WTC11 (cell line): ENCODE data around the gene SHISAL2A. TPM values are rescaled to one million over a fixed set of nuclear protein-coding genes. Genes with fewer than 3 reads are reported as not detected.

Source experiments
- ATAC-seq: fragments of 200-7000 bp; cut with Tn5 transposase; 2 replicates; pipeline ENCODE4 v1.10.0; 2021; ENCODE audit warnings: mild to moderate bottlenecking, moderate library complexity
- CTCF ChIA-PET: fragments of 300-600 bp; sonication (Branson Sonifier 250); formaldehyde crosslinking; loops from one replicate; lab custom pipeline; 2021; ENCODE audit warnings: antibody characterized with exemption; lab: Charles Lee
- POLR2A ChIA-PET: fragments of 350-600 bp; sonication (Branson Sonifier 250); formaldehyde crosslinking; loops from one replicate; lab custom pipeline; 2021; ENCODE audit warnings: antibody characterized with exemption; lab: Charles Lee
- DNase-seq: peaks from one replicate; pipeline ENCODE4 v3.0.0; 2021; ENCODE audit warnings: low spot score
- H3K27ac Mint-ChIP-seq: 2 replicates; pipeline ENCODE4 v1.8.0; 2021; ENCODE audit warnings: mixed read lengths
- H3K27me3 Mint-ChIP-seq: 2 replicates; pipeline ENCODE4 v1.8.0; 2021; ENCODE audit warnings: low read depth, mild to moderate bottlenecking, moderate library complexity, mixed read lengths
- H3K36me3 Mint-ChIP-seq: 2 replicates; pipeline ENCODE4 v1.8.0; 2021; ENCODE audit warnings: mixed read lengths
- H3K4me1 Mint-ChIP-seq: 2 replicates; pipeline ENCODE4 v1.8.0; 2022; ENCODE audit warnings: mixed read lengths
- H3K4me3 Mint-ChIP-seq: 2 replicates; pipeline ENCODE4 v1.8.0; 2021; ENCODE audit warnings: mild to moderate bottlenecking, moderate library complexity, mixed read lengths
- H3K9me3 Mint-ChIP-seq: 2 replicates; pipeline ENCODE4 v1.8.0; 2021; ENCODE audit warnings: mixed read lengths
- GABPB1 ChIP-seq: sonication (generic); formaldehyde crosslinking; IDR thresholded peaks from 2 replicates; pipeline ENCODE4 v1.8.1; 2023; ENCODE audit warnings: mild to moderate bottlenecking, missing genetic modification reagents
- GRHL2 ChIP-seq: fragments of 250-450 bp; sonication (Bioruptor Pico); IDR thresholded peaks from 2 replicates; pipeline ENCODE4 v1.8.0; 2022; ENCODE audit warnings: mild to moderate bottlenecking, moderate library complexity; ENCODE audit not compliant: insufficient replicate concordance, severe bottlenecking
- IRF2 ChIP-seq: sonication (generic); formaldehyde crosslinking; IDR thresholded peaks from 2 replicates; pipeline ENCODE4 v1.8.0; 2022; ENCODE audit warnings: low read depth, missing genetic modification reagents, borderline replicate concordance
- NFE2L1 ChIP-seq: sonication (generic); formaldehyde crosslinking; IDR thresholded peaks from 2 replicates; pipeline ENCODE4 v1.8.1; 2023; ENCODE audit warnings: missing genetic modification reagents
- NR1H2 ChIP-seq: sonication (generic); formaldehyde crosslinking; IDR thresholded peaks from 2 replicates; pipeline ENCODE4 v1.9.0; 2021; ENCODE audit warnings: mild to moderate bottlenecking, moderate library complexity, missing genetic modification reagents
- PRRX2 ChIP-seq: fragments of 250-450 bp; sonication (Bioruptor Pico); IDR thresholded peaks from 2 replicates; pipeline ENCODE4 v1.8.0; 2021; ENCODE audit warnings: mild to moderate bottlenecking
- RELA ChIP-seq: sonication (generic); formaldehyde crosslinking; IDR thresholded peaks from 2 replicates; pipeline ENCODE4 v1.8.1; 2022; ENCODE audit warnings: missing genetic modification reagents, mild to moderate bottlenecking, borderline replicate concordance
- SMAD4 ChIP-seq: sonication (generic); formaldehyde crosslinking; IDR thresholded peaks from 2 replicates; pipeline ENCODE4 v1.8.0; 2022; ENCODE audit warnings: mild to moderate bottlenecking, missing genetic modification reagents
- ZNF138 ChIP-seq: sonication (generic); formaldehyde crosslinking; conservative IDR thresholded peaks from 2 replicates; pipeline ENCODE4 v1.8.1; 2022; ENCODE audit warnings: mild to moderate bottlenecking, moderate library complexity, missing genetic modification reagents
- ZNF219 ChIP-seq: sonication (generic); formaldehyde crosslinking; IDR thresholded peaks from 2 replicates; pipeline ENCODE4 v1.8.0; 2023; ENCODE audit warnings: missing genetic modification reagents, mild to moderate bottlenecking, borderline replicate concordance
- ZNF263 ChIP-seq: sonication (generic); formaldehyde crosslinking; IDR thresholded peaks from 2 replicates; pipeline ENCODE4 v1.8.1; 2022; ENCODE audit warnings: low read depth, mild to moderate bottlenecking, moderate library complexity, missing genetic modification reagents
- ZNF671 ChIP-seq: fragments of 250-450 bp; sonication (Bioruptor Pico); IDR thresholded peaks from 2 replicates; pipeline ENCODE4 v1.8.0; 2021; ENCODE audit warnings: mild to moderate bottlenecking
- total RNA-seq: library from RNA; stranded (reverse); gene quantifications from 3 replicates; pipeline ENCODE4 v1.2.3, GENCODE V29; 2021
- TF ChIP-seq, protein P1 (sequence below): sonication (generic); formaldehyde crosslinking; conservative IDR thresholded peaks from 2 replicates; pipeline ENCODE4 v1.8.1; 2023; ENCODE audit warnings: mild to moderate bottlenecking, low read depth, missing genetic modification reagents, moderate library complexity
- TF ChIP-seq, protein P2 (sequence below): fragments of 200-600 bp; IDR thresholded peaks from 2 replicates; pipeline ENCODE4 v1.8.0; 2022; ENCODE audit warnings: antibody characterized with exemption
- TF ChIP-seq, protein P3 (sequence below): sonication (generic); formaldehyde crosslinking; IDR thresholded peaks from 2 replicates; pipeline ENCODE4 v1.8.1; 2022; ENCODE audit warnings: low read depth, mild to moderate bottlenecking, moderate library complexity, missing genetic modification reagents, borderline replicate concordance
- TF ChIP-seq, protein P4 (sequence below): sonication (generic); formaldehyde crosslinking; IDR thresholded peaks from 2 replicates; pipeline ENCODE4 v1.8.1; 2023; ENCODE audit warnings: mild to moderate bottlenecking, missing genetic modification reagents, moderate library complexity
- TF ChIP-seq, protein P5 (sequence below): sonication (generic); formaldehyde crosslinking; IDR thresholded peaks from 2 replicates; pipeline ENCODE4 v1.8.0; 2022; ENCODE audit warnings: mild to moderate bottlenecking, missing genetic modification reagents
- TF ChIP-seq, protein P6 (sequence below): sonication (generic); formaldehyde crosslinking; IDR thresholded peaks from 2 replicates; pipeline ENCODE4 v1.8.0; 2023; ENCODE audit warnings: missing genetic modification reagents, mild to moderate bottlenecking, borderline replicate concordance
- TF ChIP-seq, protein P7 (sequence below): sonication (generic); formaldehyde crosslinking; IDR thresholded peaks from 2 replicates; pipeline ENCODE4 v1.8.1; 2022; ENCODE audit warnings: mild to moderate bottlenecking, missing genetic modification reagents, moderate library complexity, borderline replicate concordance
- TF ChIP-seq, protein P8 (sequence below): sonication (generic); formaldehyde crosslinking; IDR thresholded peaks from 2 replicates; pipeline ENCODE4 v1.8.0; 2022; ENCODE audit warnings: mild to moderate bottlenecking, missing genetic modification reagents

SHISAL2A gene
- total RNA-seq, 1 experiment from 2014 or later = 1.4 TPM

DNA sequence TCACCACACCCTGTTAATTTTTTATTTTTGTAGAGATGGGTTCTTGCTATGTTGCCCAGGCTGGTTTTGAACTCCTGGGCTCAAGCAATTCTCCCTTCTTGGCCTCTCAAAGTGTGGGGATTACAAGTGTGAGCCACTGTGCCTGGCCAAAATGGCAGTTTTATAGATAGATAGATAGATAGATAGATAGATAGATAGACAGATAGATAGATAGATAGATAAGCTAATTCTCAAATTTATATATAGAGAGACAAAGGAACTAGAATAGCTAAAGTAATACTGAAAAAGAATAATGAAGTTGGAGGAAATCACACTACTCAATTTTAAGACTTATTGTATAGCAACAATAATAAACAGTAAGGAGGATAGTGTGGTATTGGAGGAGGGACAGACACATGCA lies 21.1 kb downstream of the SHISAL2A start:
- POLR2A ChIA-PET = no interaction called here
- no peak for DNase-seq
- Mint-ChIP-seq H3K9me3 (no peaks in the 10 kb centered on the region), H3K4me1 (no peaks in the 10 kb centered on the region), H3K4me3 (no peak overlapping the region), H3K36me3 (no peaks in the 10 kb centered on the region), H3K27me3 (no peaks in the 10 kb centered on the region), H3K27ac (no peak overlapping the region)
- CTCF ChIA-PET = no interaction called here
- no peak for ATAC-seq
- no peak for TF ChIP-seq ZNF671 (CRISPR knock-in tag)
- TF ChIP-seq, protein P1, sequence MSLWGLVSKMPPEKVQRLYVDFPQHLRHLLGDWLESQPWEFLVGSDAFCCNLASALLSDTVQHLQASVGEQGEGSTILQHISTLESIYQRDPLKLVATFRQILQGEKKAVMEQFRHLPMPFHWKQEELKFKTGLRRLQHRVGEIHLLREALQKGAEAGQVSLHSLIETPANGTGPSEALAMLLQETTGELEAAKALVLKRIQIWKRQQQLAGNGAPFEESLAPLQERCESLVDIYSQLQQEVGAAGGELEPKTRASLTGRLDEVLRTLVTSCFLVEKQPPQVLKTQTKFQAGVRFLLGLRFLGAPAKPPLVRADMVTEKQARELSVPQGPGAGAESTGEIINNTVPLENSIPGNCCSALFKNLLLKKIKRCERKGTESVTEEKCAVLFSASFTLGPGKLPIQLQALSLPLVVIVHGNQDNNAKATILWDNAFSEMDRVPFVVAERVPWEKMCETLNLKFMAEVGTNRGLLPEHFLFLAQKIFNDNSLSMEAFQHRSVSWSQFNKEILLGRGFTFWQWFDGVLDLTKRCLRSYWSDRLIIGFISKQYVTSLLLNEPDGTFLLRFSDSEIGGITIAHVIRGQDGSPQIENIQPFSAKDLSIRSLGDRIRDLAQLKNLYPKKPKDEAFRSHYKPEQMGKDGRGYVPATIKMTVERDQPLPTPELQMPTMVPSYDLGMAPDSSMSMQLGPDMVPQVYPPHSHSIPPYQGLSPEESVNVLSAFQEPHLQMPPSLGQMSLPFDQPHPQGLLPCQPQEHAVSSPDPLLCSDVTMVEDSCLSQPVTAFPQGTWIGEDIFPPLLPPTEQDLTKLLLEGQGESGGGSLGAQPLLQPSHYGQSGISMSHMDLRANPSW = no peak
- TF ChIP-seq SMAD4 (CRISPR knock-in tag) = no peak
- TF ChIP-seq ZNF263 (CRISPR knock-in tag) = no peak
- no peak for TF ChIP-seq IRF2 (CRISPR knock-in tag)
- no peak for TF ChIP-seq GRHL2 (CRISPR knock-in tag)
- TF ChIP-seq, protein P2, sequence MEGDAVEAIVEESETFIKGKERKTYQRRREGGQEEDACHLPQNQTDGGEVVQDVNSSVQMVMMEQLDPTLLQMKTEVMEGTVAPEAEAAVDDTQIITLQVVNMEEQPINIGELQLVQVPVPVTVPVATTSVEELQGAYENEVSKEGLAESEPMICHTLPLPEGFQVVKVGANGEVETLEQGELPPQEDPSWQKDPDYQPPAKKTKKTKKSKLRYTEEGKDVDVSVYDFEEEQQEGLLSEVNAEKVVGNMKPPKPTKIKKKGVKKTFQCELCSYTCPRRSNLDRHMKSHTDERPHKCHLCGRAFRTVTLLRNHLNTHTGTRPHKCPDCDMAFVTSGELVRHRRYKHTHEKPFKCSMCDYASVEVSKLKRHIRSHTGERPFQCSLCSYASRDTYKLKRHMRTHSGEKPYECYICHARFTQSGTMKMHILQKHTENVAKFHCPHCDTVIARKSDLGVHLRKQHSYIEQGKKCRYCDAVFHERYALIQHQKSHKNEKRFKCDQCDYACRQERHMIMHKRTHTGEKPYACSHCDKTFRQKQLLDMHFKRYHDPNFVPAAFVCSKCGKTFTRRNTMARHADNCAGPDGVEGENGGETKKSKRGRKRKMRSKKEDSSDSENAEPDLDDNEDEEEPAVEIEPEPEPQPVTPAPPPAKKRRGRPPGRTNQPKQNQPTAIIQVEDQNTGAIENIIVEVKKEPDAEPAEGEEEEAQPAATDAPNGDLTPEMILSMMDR = no peak
- no peak for TF ChIP-seq NFE2L1 (CRISPR knock-in tag)
- TF ChIP-seq, protein P3, sequence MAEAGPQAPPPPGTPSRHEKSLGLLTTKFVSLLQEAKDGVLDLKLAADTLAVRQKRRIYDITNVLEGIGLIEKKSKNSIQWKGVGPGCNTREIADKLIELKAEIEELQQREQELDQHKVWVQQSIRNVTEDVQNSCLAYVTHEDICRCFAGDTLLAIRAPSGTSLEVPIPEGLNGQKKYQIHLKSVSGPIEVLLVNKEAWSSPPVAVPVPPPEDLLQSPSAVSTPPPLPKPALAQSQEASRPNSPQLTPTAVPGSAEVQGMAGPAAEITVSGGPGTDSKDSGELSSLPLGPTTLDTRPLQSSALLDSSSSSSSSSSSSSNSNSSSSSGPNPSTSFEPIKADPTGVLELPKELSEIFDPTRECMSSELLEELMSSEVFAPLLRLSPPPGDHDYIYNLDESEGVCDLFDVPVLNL (CRISPR knock-in tag) = no peak
- no peak for TF ChIP-seq GABPB1 (CRISPR knock-in tag)
- TF ChIP-seq RELA (CRISPR knock-in tag) = no peak
- TF ChIP-seq ZNF138 (CRISPR knock-in tag) = no peak
- TF ChIP-seq, protein P4, sequence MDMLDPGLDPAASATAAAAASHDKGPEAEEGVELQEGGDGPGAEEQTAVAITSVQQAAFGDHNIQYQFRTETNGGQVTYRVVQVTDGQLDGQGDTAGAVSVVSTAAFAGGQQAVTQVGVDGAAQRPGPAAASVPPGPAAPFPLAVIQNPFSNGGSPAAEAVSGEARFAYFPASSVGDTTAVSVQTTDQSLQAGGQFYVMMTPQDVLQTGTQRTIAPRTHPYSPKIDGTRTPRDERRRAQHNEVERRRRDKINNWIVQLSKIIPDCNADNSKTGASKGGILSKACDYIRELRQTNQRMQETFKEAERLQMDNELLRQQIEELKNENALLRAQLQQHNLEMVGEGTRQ (CRISPR knock-in tag) = no peak
- TF ChIP-seq, protein P5, sequence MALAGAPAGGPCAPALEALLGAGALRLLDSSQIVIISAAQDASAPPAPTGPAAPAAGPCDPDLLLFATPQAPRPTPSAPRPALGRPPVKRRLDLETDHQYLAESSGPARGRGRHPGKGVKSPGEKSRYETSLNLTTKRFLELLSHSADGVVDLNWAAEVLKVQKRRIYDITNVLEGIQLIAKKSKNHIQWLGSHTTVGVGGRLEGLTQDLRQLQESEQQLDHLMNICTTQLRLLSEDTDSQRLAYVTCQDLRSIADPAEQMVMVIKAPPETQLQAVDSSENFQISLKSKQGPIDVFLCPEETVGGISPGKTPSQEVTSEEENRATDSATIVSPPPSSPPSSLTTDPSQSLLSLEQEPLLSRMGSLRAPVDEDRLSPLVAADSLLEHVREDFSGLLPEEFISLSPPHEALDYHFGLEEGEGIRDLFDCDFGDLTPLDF (CRISPR knock-in tag) = no peak

DNA sequence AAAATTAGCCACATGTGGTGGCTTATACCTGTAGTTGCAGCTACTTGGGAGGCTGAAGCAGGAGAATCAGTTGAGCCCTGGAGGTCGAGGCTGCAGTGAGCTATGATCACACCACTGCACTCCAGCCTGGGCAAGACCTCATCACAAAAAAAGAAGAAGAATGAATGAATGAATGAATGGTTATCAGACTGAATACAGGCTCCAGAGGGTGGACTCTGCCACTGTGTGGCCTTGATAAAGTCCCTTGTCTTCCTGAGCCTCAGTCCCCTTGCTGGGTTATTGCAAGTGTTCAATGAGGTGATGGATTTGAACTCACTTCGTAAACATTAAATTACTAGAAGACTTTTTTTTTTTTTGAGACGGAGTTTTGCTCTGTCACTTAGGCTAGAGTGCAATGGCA lies 24.7 kb downstream of the SHISAL2A start:
- ATAC-seq = no peak
- H3K4me1 Mint-ChIP-seq = peaks cover 29% of the 10 kb centered on the region
- H3K27ac Mint-ChIP-seq = no peak overlapping the region
- no peaks in the 10 kb centered on the region for H3K27me3 Mint-ChIP-seq
- POLR2A ChIA-PET = no interaction called here
- no peak overlapping the region for H3K4me3 Mint-ChIP-seq
- H3K36me3 Mint-ChIP-seq = no peaks in the 10 kb centered on the region
- DNase-seq = no peak
- CTCF ChIA-PET = no interaction called here
- no peaks in the 10 kb centered on the region for H3K9me3 Mint-ChIP-seq
- TF ChIP-seq, protein P6, sequence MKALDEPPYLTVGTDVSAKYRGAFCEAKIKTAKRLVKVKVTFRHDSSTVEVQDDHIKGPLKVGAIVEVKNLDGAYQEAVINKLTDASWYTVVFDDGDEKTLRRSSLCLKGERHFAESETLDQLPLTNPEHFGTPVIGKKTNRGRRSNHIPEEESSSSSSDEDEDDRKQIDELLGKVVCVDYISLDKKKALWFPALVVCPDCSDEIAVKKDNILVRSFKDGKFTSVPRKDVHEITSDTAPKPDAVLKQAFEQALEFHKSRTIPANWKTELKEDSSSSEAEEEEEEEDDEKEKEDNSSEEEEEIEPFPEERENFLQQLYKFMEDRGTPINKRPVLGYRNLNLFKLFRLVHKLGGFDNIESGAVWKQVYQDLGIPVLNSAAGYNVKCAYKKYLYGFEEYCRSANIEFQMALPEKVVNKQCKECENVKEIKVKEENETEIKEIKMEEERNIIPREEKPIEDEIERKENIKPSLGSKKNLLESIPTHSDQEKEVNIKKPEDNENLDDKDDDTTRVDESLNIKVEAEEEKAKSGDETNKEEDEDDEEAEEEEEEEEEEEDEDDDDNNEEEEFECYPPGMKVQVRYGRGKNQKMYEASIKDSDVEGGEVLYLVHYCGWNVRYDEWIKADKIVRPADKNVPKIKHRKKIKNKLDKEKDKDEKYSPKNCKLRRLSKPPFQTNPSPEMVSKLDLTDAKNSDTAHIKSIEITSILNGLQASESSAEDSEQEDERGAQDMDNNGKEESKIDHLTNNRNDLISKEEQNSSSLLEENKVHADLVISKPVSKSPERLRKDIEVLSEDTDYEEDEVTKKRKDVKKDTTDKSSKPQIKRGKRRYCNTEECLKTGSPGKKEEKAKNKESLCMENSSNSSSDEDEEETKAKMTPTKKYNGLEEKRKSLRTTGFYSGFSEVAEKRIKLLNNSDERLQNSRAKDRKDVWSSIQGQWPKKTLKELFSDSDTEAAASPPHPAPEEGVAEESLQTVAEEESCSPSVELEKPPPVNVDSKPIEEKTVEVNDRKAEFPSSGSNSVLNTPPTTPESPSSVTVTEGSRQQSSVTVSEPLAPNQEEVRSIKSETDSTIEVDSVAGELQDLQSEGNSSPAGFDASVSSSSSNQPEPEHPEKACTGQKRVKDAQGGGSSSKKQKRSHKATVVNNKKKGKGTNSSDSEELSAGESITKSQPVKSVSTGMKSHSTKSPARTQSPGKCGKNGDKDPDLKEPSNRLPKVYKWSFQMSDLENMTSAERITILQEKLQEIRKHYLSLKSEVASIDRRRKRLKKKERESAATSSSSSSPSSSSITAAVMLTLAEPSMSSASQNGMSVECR = no peak
- TF ChIP-seq, protein P5 (CRISPR knock-in tag) = no peak
- TF ChIP-seq, protein P7, sequence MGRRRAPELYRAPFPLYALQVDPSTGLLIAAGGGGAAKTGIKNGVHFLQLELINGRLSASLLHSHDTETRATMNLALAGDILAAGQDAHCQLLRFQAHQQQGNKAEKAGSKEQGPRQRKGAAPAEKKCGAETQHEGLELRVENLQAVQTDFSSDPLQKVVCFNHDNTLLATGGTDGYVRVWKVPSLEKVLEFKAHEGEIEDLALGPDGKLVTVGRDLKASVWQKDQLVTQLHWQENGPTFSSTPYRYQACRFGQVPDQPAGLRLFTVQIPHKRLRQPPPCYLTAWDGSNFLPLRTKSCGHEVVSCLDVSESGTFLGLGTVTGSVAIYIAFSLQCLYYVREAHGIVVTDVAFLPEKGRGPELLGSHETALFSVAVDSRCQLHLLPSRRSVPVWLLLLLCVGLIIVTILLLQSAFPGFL (CRISPR knock-in tag) = no peak
- TF ChIP-seq ZNF219 (CRISPR knock-in tag) = no peak
- TF ChIP-seq, protein P8, sequence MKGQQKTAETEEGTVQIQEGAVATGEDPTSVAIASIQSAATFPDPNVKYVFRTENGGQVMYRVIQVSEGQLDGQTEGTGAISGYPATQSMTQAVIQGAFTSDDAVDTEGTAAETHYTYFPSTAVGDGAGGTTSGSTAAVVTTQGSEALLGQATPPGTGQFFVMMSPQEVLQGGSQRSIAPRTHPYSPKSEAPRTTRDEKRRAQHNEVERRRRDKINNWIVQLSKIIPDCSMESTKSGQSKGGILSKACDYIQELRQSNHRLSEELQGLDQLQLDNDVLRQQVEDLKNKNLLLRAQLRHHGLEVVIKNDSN (CRISPR knock-in tag) = no peak
- no peak for TF ChIP-seq PRRX2 (CRISPR knock-in tag)
- no peak for TF ChIP-seq NR1H2 (CRISPR knock-in tag)
